GM21447 (cell line): ENCODE measurements around the gene PCGF1.
"Not testable (repeated sequence)": the region's sequence is repeated elsewhere in the genome, so short reads cannot be mapped to it uniquely, and the experiment has no call there.

Experiments
- ATAC-seq: cut with Tn5 transposase; IDR thresholded peaks from one replicate; pipeline ENCODE4 v1.9.1; 2021; ENCODE audit not compliant: unreplicated experiment

PCGF1 gene

DNA sequence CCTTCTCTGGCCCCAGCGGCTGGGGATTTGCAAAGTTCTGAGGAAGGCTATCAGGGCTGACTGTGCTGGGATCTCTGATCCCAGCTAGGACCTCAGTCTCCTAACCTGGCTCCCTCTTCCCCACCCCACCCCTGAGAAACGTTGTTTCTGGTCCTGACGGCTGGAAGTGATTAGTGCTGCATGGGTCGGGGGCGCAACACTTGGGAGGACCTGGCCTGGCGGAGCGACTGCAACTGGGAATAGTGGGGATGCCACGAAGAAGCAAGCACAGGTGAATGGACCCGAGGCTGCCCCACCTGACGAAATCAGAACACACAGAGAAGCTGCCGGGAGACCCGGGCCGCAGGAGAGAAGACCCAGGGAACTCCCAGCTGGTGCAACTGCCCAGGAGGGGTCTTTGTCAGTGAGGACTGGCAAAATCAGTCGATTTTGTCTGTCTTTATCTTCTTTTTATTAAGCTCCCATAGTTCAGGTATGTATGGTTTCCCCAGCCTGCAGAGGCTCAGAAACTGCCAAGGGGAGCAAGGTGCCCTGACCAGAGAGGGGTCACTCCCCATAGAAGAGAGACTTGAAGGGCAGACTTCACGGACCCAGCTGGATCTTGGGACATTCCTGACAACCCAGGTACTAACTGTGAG, 7.4 kb downstream of the PCGF1 start:
- no peak for ATAC-seq

DNA sequence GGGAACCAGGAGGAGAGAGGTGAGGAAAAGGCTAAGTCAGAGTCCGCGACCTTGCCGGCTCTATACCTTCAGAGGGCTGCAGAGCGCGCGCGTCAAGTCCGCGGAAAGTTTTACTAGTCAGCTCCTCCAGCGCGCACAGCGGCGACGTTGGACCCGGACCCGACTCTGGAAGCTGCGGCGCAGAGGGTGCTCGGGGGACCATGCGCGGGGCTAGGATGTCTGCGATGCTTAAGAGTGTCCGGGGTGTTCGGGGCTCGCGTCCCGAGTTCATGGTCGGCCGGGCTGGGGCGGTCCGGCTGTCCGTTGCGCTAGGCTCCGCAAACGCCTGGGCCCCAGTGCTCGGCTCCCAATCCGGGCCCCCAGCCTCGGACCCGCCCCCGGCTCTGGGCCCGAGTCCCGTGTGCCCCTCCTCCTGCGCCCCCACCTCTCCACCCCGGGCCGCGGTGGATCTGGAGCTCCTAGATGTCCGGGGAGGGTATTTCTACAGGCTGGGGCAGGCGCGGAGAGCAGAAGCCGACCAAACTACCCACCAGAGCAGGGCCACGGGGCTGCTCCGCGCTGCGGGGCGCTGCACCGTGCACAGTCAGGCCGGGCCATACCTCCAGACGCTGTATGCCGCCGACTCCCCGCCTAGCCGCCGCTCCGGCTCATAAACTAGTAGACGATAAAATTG, 8.1 kb downstream of the PCGF1 start, which contains the start of gene LBX2:
LBX2 (minus strand) TSS at position 337 of the 673 bp plus-strand sequence; CDS start at position 271, 66 bp downstream.
- ATAC-seq: no peak

DNA sequence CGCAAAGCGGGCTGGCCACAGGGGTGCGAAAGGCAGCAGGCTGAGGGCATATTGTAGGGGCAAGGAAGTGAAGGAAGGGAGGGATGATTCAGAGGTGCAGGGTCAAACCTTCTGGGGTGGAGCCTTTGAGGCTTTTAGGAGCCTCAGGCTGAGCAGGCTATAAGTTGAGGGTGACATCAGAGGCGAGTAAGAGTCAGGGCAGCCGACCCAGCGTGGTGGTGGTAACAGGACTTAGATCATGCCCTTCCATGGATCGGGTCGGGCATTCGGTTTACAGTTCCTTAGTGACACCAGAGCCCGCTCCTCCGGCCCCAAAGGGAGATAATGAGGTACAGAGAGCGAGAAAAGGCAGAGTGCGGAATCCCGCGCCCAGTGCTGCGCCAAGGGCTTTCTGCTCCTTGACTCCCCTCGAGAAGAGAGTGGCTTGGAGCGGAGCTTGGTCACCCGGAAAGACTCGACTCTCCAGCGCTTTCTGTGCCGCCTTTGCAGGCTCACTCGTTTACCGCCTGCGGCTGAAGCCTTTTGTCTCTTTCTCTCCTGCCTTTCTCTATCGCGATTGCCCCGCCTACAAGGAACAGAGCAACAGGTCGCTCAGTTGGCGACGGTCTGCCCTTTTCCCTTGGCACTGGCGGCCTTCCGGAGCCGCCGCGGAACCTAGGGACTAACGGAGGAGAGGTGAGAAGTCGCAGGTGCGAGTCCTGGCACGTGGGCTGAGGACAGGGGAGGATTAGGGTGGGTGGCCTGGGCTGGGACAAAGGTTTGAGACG, 8.8 kb downstream of the PCGF1 start:
- ATAC-seq: no peak

DNA sequence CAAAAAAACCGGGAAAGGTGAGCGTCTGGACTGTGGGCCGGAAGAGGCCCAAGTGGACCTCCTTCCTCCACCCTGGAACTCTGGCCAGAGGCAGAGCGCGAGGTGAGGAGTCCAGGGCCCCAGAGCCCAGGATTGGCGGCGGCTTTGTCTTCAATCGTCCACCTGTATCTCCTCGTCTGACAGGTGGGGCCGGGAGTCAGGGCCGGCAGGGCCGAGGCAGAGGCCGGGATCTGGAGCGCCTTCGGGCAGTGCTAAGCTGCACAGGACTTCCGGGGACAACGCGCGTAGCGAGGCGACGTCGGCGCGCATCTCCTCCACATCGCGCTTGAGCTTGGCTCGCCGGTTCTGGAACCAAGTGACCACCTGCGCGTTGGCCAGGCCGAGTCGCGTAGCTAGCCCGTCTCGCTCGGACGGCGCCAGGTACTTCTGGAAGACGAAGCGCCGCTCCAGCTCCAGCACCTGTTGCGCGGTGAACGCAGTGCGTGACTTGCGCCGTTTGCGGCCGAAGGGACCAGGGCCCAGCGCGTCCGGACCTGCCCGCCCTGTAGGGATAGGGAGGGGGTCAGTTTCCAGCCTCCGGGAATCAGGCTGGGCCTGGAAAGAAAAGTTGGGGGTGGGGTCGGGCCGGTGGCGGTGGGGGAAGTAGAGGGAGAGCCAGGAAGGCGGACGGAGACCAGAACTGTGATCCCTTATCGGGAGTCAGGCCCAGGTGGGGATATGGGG, 9.6 kb downstream of the PCGF1 start:
- ATAC-seq: no peak

DNA sequence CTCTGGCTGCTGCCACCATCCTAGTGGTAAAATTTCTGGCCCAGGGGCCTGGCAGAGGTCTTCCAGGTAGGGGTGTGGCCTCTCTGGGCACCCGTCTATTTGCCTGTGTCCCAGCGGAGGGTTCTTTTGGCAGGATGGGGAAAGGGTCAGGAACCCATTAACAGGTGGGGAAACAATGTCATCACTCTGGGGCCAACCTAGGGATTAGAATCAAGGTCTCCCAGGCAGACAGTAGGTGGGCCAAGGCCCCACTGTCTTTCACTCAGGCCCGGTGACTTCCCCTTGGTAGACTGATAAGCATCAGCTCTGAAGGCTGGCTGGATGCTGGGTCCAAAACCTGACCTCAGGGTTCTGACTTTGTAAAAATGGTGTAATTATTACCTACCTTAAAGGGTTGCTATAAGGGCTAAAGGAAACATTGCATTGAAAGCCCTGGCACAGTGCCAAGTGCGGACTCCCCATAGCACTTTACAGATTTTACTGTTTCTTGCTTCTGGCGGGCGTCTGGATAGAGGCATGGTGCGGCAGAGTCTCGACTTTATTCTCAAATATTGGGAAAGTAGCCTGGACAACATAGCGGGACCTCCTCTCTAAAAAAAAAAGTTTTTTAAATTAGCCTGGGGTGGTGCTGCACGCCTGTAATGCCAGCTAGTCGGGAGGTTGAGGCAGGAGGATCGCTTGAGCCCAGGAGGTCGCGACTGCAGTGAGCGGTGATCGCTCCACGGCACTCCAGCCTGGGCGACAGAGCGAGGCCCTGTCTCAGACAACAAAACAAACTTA, 10.3 kb downstream of the PCGF1 start:
- ATAC-seq: no peak

GRCh38 chr2:74495440-74495839, 12.1 kb downstream of the PCGF1 start:
- no peak for ATAC-seq

DNA sequence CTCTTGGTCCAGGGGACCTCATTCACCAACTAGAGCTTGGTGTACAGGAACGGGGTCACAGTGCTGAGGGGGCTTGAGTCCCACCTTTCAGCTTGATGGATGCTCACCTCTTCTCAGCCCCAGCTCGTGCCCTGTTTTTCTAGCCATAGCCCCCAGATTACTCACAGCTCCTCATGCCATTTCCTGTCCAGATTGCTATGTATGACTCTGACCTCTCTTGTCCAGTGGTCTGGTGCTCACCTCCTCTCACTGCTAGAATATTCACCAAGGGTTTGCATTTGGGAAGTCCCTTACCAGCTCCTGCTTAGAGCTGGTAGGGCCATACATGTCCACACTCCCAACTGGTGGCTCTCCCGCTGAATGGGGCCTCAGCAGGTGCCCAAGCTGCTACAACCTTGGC, 13.9 kb downstream of the PCGF1 start:
- no peak for ATAC-seq

DNA sequence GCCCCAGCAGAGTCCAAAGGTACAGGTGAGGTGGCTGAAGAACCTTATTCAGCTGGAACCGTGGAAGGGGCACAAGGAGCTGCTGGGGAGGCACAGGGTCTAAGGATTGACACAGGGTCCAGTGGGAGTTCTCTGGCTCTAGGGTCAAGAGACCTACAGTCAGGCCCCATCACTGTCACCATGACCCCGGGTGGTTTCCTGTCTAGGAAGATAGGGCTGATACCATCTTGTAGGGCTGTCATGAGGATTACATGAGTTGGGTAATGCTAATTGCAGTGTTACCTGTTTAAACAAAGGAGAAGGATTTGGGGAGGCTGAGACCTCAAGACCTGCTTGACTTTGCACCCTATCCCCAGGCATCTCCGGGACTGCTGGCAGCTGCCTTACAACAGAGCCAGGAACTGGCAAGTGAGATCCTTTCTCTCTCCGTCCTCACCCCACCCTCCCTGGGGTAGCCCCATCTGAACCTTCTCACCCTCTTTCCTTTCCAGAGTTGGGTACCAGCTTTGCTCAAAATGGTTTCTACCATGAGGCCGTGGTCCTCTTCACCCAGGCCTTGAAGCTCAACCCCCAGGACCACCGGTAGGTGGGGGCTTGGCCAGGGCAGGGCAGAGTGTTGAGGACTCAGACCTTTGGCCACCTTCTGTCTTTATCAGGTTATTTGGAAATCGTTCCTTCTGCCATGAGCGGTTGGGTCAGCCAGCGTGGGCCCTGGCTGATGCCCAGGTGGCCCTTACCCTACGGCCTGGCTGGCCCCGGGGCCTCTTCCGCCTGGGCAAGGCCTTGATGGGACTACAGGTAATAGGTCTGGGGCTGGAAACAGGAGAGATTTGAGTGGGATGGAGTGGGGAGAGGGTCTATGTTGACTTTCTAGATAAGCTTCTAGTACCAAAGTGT, 15.6 kb downstream of the PCGF1 start:
- ATAC-seq: no peak

- ATAC-seq: no peak
Measured at GRCh38 chr2:74489906-74490305, 17.6 kb downstream of the PCGF1 start.

DNA sequence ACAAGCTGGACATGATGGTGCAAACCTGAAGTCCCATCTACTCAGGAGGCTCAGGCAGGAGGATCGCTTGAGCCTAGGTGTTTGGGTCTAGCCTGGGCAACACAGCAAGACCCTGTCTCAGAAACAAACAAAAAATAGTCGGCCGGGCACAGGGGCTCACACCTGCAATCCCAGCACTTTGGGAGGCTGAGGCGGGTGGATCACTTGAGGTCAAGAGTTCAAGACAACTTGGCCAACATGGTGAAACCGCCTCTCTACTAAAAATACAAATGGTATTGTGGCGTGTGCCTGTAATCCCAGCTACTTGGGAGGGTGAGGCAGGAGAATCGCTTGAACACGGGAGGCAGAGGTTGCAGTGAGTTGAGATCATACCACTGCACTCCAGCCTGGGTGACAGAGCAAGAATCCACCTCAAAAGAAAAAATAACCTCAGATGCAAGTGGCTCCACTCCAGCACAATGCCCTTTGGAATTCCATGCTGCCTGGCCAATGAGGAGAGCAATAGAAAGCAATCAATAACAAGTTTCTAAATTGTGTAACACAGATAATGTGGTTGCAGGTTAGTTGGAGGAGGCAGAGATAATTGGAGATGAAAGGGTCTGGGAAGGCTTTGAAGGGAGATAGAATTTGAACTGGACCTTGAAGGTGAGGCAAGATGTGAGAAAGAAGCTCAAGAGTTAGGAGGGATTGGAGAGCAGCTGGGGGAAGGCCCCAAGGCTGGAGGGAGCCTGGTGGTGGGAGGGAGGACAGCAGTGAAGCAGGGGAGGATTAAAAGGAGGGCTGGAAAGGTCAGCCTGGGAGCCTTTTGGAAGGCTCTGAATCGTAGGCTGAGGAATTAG, 18.6 kb downstream of the PCGF1 start:
- no peak for ATAC-seq

DNA sequence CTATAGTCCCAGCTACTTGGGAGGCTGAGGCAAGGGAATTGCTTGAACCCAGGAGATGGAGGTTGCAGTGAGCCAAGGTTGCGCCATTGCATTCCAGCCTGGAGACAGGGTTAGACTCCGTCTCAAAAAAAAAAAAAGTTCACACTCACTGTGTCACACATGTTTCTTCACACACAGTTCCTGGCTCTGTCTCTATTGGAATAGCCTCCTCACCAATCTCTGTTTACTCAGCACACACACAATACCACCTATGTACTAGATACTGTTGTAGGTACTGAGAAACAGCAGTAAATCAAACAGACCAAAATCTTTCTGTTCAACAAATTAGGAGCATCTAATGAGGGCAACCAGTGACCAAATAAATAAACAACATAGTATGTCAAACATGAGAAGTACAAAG, 21.4 kb downstream of the PCGF1 start:
- ATAC-seq: no peak

DNA sequence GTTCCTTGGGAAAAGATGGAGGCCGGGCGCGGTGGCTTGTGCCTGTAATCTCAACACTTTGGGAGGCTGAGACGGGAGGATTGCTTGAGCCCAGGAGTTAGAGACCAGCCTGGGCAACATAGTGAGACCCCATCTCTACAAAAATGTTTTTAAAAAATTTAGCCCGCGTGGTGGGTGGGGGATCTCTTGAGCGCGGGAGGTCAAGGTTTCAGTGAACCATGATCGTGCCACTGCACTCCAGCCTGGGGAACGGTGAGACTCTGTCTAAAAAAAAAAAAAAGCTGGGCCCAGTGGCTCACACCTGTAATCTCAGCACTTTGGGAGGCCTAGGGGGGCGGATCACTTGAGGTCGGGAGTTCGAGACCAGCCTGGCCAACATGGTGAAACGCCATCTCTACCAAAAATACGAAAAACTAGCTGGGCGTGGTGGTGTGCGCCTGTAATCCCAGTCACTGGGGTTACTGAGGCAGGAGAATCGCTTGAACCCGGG, 23.8 kb downstream of the PCGF1 start:
- not testable (repeated sequence) for ATAC-seq

GRCh38 chr2:74482801-74483674, 24.5 kb downstream of the PCGF1 start, which contains the start of the genes CCDC142 and TTC31:
CCDC142 (minus strand) TSS chr2:74482998; CDS start chr2:74482837, 161 bp downstream.
TTC31 (plus strand) TSS chr2:74483081; CDS start chr2:74483096, 15 bp downstream.
- ATAC-seq: peak; percentile 94

DNA sequence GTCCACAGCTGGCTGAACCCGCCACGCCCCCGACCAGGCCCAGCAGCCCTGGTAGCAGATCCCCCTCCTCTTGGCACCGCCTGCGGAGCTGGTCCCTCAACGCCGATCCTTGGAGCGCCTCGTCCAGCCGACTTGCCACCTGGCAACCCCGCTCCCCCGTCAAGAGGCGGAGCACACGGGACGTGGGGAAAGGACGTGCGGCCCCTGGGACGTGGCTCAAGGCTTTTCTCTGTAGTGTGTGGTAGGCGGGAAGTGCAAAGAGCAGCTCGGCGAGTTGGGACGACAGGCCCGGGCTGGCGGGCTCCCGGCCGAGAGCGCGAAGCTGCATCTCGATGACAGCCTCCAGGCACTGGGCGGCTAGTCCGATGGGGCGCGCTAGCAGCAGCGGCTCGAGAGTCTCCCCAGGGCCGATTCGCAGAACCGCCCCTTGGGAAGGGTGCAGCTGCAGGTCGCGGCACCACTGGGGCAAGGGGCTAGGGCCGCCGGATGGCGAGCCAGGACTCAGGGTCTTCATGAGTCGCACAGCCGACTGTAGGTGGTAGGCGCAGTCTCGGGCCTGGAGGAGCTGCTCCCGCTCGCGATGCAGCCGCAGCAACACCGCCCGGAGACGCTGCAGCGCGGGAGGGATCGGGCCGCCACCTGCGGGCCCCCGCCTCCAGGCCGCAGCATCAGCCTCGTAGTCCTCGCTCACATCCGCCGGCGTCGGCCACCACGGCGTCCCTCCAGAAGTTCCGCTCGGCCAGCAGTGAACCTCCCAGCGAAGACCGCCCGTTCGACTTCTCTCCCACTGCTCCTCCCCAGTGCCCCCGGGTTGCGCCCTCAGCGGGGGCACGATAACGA, 25.3 kb downstream of the PCGF1 start:
- ATAC-seq: peak; percentile 38

- ATAC-seq: no peak
Measured at GRCh38 chr2:74481431-74481830, 26.1 kb downstream of the PCGF1 start.

- ATAC-seq: no peak
Measured at GRCh38 chr2:74474899-74475298, 32.6 kb downstream of the PCGF1 start.
